Uterus (tissue), 4 donors: ENCODE measurements around the gene HSD11B1L. TPM values are rescaled to one million over a fixed set of nuclear protein-coding genes. Genes with fewer than 3 reads are reported as not detected.

Experiments used
- DNase-seq, 2 donors: peaks; one replicate each; pipeline ENCODE4 v3.0.0-alpha.2; 2019 to 2020
- H3K27ac ChIP-seq, 2 donors: fragments of 200-600 bp; sonication (generic); 1 replicate in 1 of 2; 2 replicates in 1 of 2; pipeline ENCODE4 v1.5.1; 2016 to 2018
- H3K27me3 ChIP-seq, 2 donors: fragments of 200-600 bp; sonication (generic); one replicate each; pipeline ENCODE4 v1.5.1; 2018 to 2019; ENCODE audit warnings: control low read depth in 1 of 2
- H3K36me3 ChIP-seq, 2 donors: fragments of 200-600 bp; sonication (generic); one replicate each; pipeline ENCODE4 v1.5.1; 2019; ENCODE audit warnings: control low read depth in 1 of 2
- H3K4me1 ChIP-seq, 2 donors: fragments of 200-600 bp; sonication (generic); one replicate each; pipeline ENCODE4 v1.5.1; 2018 to 2019; ENCODE audit warnings: control low read depth in 1 of 2
- H3K4me3 ChIP-seq, 2 donors: fragments of 200-600 bp; sonication (generic); 1 replicate in 1 of 2; 2 replicates in 1 of 2; pipeline ENCODE4 v1.5.1; 2018 to 2019; ENCODE audit warnings: mild to moderate bottlenecking in 1 of 2
- H3K9me3 ChIP-seq, 2 donors: fragments of 200-600 bp; sonication (generic); one replicate each; pipeline ENCODE4 v1.5.1; 2019; ENCODE audit warnings: control low read depth in 1 of 2
- POLR2A ChIP-seq, 2 donors: fragments of 450-650 bp; IDR thresholded peaks; one replicate each; pipeline ENCODE4 v1.6.1; 2016; ENCODE audit warnings: antibody characterized with exemption in 2 of 2, mild to moderate bottlenecking in 1 of 2, moderate library complexity in 1 of 2
- intact Hi-C: fragments of 100-400 bp; cut with DNase I; formaldehyde crosslinking; loops from one replicate; pipeline ENCODE4 v1.15.1; 2023; ENCODE audit warnings: low total_unique reads
- total RNA-seq, 4 donors: library from RNA; depleted of rRNA in 3 of 4; stranded (reverse); fragments of >200 nt in 3 of 4; gene quantifications; one replicate each; pipeline versions ENCODE4 v1.1.0 to v1.2.4, GENCODE V29; 2014 to 2023
- TF ChIP-seq, protein P1 (sequence below), 4 experiments: fragments of 200-600 bp in 2 of 4; fragments of 450-650 bp in 2 of 4; sonication (generic) in 2 of 4; IDR thresholded peaks; one replicate each; pipeline ENCODE4 v1.5.1; 2016 to 2019; ENCODE audit warnings: antibody characterized with exemption in 4 of 4, mild to moderate bottlenecking in 2 of 4, moderate library complexity in 1 of 4
- donor health status: DM: yes; HTN: yes; CAD: no.

Gene HSD11B1L
- total RNA-seq, 4 donors from 2014 or later = 0.26 to 17.8 (median 7.1) TPM

DNA sequence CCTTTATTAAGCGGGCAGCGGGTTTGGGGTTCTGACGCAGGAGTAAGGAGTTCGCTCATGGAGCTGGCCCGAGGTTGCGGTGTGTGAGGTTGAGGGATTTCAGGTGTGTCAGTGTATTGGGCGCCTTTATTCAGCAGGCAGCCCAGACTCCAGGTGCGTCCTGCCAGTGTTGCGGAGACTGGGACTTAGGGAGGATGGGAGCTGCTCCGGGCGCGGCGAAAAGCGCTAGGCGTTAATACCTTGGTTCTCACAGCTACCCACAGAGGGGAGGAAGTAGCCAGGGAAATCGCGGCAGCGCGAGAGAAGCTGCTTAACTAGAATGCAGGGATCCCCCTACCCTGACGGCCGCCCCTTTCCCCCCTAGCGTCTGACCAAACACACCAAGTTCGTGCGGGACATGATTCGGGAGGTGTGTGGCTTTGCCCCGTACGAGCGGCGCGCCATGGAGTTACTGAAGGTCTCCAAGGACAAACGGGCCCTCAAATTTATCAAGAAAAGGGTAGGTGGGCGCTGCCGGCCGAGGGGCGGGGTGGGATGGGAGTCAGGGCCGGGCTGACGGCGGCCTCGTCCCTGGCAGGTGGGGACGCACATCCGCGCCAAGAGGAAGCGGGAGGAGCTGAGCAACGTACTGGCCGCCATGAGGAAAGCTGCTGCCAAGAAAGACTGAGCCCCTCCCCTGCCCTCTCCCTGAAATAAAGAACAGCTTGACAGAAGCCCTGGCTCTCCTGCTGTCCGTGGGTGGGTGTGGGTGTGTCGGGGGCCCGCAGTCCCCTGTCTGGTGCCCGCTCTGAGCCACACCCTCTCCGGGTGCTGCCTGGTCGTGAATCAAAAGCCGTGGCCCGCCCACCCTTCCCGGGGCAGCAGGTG, 10.4 kb downstream of the HSD11B1L start:
- TF ChIP-seq POLR2A (IDR thresholded peaks at IDR 0.05) = no peak
- TF ChIP-seq, protein P1, sequence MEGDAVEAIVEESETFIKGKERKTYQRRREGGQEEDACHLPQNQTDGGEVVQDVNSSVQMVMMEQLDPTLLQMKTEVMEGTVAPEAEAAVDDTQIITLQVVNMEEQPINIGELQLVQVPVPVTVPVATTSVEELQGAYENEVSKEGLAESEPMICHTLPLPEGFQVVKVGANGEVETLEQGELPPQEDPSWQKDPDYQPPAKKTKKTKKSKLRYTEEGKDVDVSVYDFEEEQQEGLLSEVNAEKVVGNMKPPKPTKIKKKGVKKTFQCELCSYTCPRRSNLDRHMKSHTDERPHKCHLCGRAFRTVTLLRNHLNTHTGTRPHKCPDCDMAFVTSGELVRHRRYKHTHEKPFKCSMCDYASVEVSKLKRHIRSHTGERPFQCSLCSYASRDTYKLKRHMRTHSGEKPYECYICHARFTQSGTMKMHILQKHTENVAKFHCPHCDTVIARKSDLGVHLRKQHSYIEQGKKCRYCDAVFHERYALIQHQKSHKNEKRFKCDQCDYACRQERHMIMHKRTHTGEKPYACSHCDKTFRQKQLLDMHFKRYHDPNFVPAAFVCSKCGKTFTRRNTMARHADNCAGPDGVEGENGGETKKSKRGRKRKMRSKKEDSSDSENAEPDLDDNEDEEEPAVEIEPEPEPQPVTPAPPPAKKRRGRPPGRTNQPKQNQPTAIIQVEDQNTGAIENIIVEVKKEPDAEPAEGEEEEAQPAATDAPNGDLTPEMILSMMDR (IDR thresholded peaks at IDR 0.05) = no peak
- peaks cover 0 to 6% of the 10 kb centered on the region in 2 donors for H3K4me1 ChIP-seq
- no peaks in the 10 kb centered on the region for H3K9me3 ChIP-seq
- peak overlapping the region; percentile 89 to 90 for H3K27ac ChIP-seq
- peak overlapping the region; percentile 55 to 62 for H3K4me3 ChIP-seq
- DNase-seq = peak; percentile 68 to 77
- intact Hi-C loops = no loop called here
- no peaks in the 10 kb centered on the region for H3K27me3 ChIP-seq
- H3K36me3 ChIP-seq = no peaks in the 10 kb centered on the region

- intact Hi-C loops = no loop called here
- TF ChIP-seq POLR2A (IDR thresholded peaks at IDR 0.05) = peak in 1 of 2 donors; percentile 16
- TF ChIP-seq, protein P1 (IDR thresholded peaks at IDR 0.05) = no peak
- Histone ChIP-seq H3K27ac (peak overlapping the region; percentile 89 to 90), H3K9me3 (no peaks in the 10 kb centered on the region), H3K36me3 (no peaks in the 10 kb centered on the region), H3K4me3 (peak overlapping the region; percentile 55 to 62), H3K27me3 (no peaks in the 10 kb centered on the region), H3K4me1 (peaks cover 0 to 6% of the 10 kb centered on the region in 2 donors)
- DNase-seq = no peak
These were observed 11.2 kb downstream of the HSD11B1L start for GRCh38 chr19:5691822-5692722.

- Histone ChIP-seq H3K27me3 (no peaks in the 10 kb centered on the region), H3K27ac (no peak overlapping the region), H3K4me1 (no peaks in the 10 kb centered on the region), H3K36me3 (no peaks in the 10 kb centered on the region), H3K9me3 (no peaks in the 10 kb centered on the region), H3K4me3 (no peak overlapping the region)
- DNase-seq = no peak
- TF ChIP-seq, protein P1 (IDR thresholded peaks at IDR 0.05) = no peak
- TF ChIP-seq POLR2A (IDR thresholded peaks at IDR 0.05) = no peak
- intact Hi-C loops = no loop called here
These were observed 11.9 kb downstream of the HSD11B1L start for GRCh38 chr19:5692723-5693194.

- H3K27ac ChIP-seq = no peak overlapping the region
These were observed 12.7 kb downstream of the HSD11B1L start for GRCh38 chr19:5693195-5694166.

More at GRCh38 chr19:5693195-5694166, 12.7 kb downstream of the HSD11B1L start:
- no peaks in the 10 kb centered on the region for H3K4me1 ChIP-seq
- H3K9me3 ChIP-seq = no peaks in the 10 kb centered on the region
- H3K4me3 ChIP-seq = no peak overlapping the region
- DNase-seq = no peak
- TF ChIP-seq, protein P1 (IDR thresholded peaks at IDR 0.05) = no peak
- no peak for TF ChIP-seq POLR2A (IDR thresholded peaks at IDR 0.05)
- intact Hi-C loops = no loop called here
- no peaks in the 10 kb centered on the region for H3K27me3 ChIP-seq
- H3K36me3 ChIP-seq = no peaks in the 10 kb centered on the region
